ENCODE data around the gene CHMP2B. TPM values are rescaled to one million over a fixed set of nuclear protein-coding genes. Genes with fewer than 3 reads are reported as not detected.

The CHMP2B gene
- total RNA-seq, 1 donor from 2014 or later, result 36.0 TPM

- no peak for TF ChIP-seq CTCF (IDR thresholded peaks at IDR 0.05)
- Mint-ChIP-seq H3K36me3 (ENCODE audit: low read depth) (no peaks in the 10 kb centered on the region), H3K27ac (ENCODE audit: unreplicated experiment) (no peak overlapping the region)
Observed at GRCh38 chr3:87191175-87191574, 35.9 kb upstream of the CHMP2B start.

GRCh38 chr3:87191641-87192040 lies 35.5 kb upstream of the CHMP2B start:
- H3K4me3 Mint-ChIP-seq (ENCODE audit: unreplicated experiment), result no peak overlapping the region
- H3K9me3 Mint-ChIP-seq (ENCODE audit: low read depth), result peaks cover 11% of the 10 kb centered on the region
- DNase-seq (ENCODE audit: low spot score), result no peak
- H3K27ac Mint-ChIP-seq (ENCODE audit: unreplicated experiment), result no peak overlapping the region
- H3K4me1 Mint-ChIP-seq (ENCODE audit: low read depth), result no peaks in the 10 kb centered on the region
- no peaks in the 10 kb centered on the region for H3K36me3 Mint-ChIP-seq (ENCODE audit: low read depth)
- no peak for TF ChIP-seq CTCF (IDR thresholded peaks at IDR 0.05)
- peaks cover 19% of the 10 kb centered on the region for H3K27me3 Mint-ChIP-seq (ENCODE audit: low read depth)

More at GRCh38 chr3:87191175-87191574, 35.9 kb upstream of the CHMP2B start:
- H3K27me3 Mint-ChIP-seq (ENCODE audit: low read depth), result peaks cover 24% of the 10 kb centered on the region
- H3K9me3 Mint-ChIP-seq (ENCODE audit: low read depth), result peaks cover 11% of the 10 kb centered on the region
- no peak for DNase-seq (ENCODE audit: low spot score)
- no peak overlapping the region for H3K4me3 Mint-ChIP-seq (ENCODE audit: unreplicated experiment)
- H3K4me1 Mint-ChIP-seq (ENCODE audit: low read depth), result no peaks in the 10 kb centered on the region

- no peaks in the 10 kb centered on the region for H3K36me3 Mint-ChIP-seq (ENCODE audit: low read depth)
- H3K9me3 Mint-ChIP-seq (ENCODE audit: low read depth), result peaks cover 11% of the 10 kb centered on the region
- DNase-seq (ENCODE audit: low spot score), result no peak
- H3K4me1 Mint-ChIP-seq (ENCODE audit: low read depth), result no peaks in the 10 kb centered on the region
- H3K27me3 Mint-ChIP-seq (ENCODE audit: low read depth), result peaks cover 8% of the 10 kb centered on the region
- no peak for TF ChIP-seq CTCF (IDR thresholded peaks at IDR 0.05)
- H3K27ac Mint-ChIP-seq (ENCODE audit: unreplicated experiment), result no peak overlapping the region
- no peak overlapping the region for H3K4me3 Mint-ChIP-seq (ENCODE audit: unreplicated experiment)
Observed at GRCh38 chr3:87196879-87197278, 30.2 kb upstream of the CHMP2B start.

GRCh38 chr3:87197531-87197930 lies 29.6 kb upstream of the CHMP2B start:
- DNase-seq (ENCODE audit: low spot score), result no peak
- peaks cover 11% of the 10 kb centered on the region for H3K9me3 Mint-ChIP-seq (ENCODE audit: low read depth)
- H3K4me1 Mint-ChIP-seq (ENCODE audit: low read depth), result no peaks in the 10 kb centered on the region
- no peak overlapping the region for H3K4me3 Mint-ChIP-seq (ENCODE audit: unreplicated experiment)
- TF ChIP-seq CTCF (IDR thresholded peaks at IDR 0.05), result no peak
- no peaks in the 10 kb centered on the region for H3K36me3 Mint-ChIP-seq (ENCODE audit: low read depth)
- peaks cover 9% of the 10 kb centered on the region for H3K27me3 Mint-ChIP-seq (ENCODE audit: low read depth)
- no peak overlapping the region for H3K27ac Mint-ChIP-seq (ENCODE audit: unreplicated experiment)

- Mint-ChIP-seq H3K27ac (ENCODE audit: unreplicated experiment) (no peak overlapping the region), H3K9me3 (ENCODE audit: low read depth) (peaks cover 11% of the 10 kb centered on the region), H3K36me3 (ENCODE audit: low read depth) (no peaks in the 10 kb centered on the region), H3K4me1 (ENCODE audit: low read depth) (no peaks in the 10 kb centered on the region), H3K4me3 (ENCODE audit: unreplicated experiment) (no peak overlapping the region), H3K27me3 (ENCODE audit: low read depth) (peaks cover 12% of the 10 kb centered on the region)
- no peak for DNase-seq (ENCODE audit: low spot score)
- TF ChIP-seq CTCF (IDR thresholded peaks at IDR 0.05), result no peak
Observed at GRCh38 chr3:87198774-87199173, 28.3 kb upstream of the CHMP2B start.
